Hindlimb muscle (tissue), 1 donor: ENCODE measurements around the gene PAQR4. TPM values are rescaled to one million over a fixed set of nuclear protein-coding genes. Genes with fewer than 3 reads are reported as not detected.

Experiments used
- DNase-seq: peaks from one replicate; pipeline ENCODE4 v3.0.0-alpha.2; 2013
- polyA plus RNA-seq: library from polyadenylated mRNA; unstranded; fragments of 120-200 nt; gene quantifications from one replicate; pipeline ENCODE4 v1.2.1, GENCODE V29; 2013; ENCODE audit not compliant: insufficient read length

PAQR4 gene
- polyA plus RNA-seq, 1 donor = 7.0 TPM

DNA sequence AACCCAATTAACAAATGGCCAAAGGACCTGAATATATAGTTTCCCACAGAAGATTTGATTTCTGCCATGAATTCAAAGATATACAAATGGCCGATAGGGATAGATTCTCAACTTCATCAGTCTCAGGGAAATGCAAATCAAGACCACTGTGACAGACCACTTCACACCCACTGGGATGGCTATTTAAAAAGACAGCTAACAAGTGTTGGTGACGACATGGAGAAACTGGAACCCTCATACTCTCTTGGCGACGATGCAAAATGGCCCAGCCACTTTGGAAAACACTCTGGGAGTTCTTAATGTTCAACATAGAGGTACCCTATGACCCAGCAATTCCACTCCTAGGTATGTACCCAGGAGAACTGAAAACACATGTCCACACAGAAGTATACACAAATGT is 22.5 kb upstream of the PAQR4 start:
- DNase-seq = no peak

GRCh38 chr16:2948807-2949704 is 20.1 kb upstream of the PAQR4 start:
- DNase-seq = no peak

DNA sequence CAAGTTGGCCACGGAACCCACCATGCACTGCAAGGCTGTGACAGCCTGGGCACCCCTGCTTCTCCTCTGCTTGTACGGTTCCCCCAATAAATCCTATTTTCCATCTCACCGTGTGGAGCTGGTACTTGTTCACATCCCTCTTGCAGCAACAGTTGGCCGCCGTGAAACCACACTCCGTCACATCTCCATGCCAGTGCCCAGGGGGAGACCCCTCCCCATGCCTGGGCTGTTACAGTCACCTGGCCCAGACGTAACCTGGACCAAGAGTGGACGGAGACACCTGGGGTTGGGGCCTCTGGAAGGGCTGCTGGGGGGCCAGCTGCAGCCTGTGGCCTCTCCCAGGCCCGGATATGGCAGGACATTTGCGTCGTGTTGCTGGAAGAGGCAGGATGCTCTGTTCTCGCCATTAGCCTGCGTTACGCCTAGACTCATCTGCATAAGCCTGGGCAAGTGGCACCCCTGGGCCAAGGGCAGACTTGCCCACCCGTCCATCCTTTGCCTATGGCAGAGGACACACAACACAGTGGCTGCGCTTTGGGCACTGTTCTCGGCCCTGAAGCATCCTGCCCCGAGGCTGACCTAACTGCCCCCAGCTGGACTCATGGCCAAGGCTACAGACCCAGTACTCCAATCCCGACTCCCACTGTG is 19.3 kb upstream of the PAQR4 start:
- no peak for DNase-seq

DNA sequence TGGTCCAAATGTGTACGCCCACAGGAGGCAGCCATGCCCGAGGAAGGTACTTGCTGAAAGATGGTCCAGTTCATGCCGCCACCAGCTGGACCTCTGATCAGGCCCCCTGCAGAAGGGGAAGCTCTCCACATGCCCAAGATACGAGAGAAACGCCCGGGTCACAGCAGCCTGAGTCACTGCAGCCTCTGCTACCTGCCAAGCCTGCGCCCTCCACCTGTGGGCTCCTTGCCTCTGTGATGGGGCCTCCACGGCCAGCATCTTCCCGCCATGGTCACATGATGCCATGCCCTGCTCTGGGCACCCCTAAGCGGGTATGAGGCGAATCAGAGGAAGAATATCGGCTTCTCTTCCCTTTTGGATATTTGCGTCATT is 18.8 kb upstream of the PAQR4 start:
- no peak for DNase-seq

- no peak for DNase-seq
Measured at GRCh38 chr16:2950773-2951172, 18.4 kb upstream of the PAQR4 start.

- DNase-seq = no peak
Measured at GRCh38 chr16:2952679-2953078, 16.5 kb upstream of the PAQR4 start.

DNA sequence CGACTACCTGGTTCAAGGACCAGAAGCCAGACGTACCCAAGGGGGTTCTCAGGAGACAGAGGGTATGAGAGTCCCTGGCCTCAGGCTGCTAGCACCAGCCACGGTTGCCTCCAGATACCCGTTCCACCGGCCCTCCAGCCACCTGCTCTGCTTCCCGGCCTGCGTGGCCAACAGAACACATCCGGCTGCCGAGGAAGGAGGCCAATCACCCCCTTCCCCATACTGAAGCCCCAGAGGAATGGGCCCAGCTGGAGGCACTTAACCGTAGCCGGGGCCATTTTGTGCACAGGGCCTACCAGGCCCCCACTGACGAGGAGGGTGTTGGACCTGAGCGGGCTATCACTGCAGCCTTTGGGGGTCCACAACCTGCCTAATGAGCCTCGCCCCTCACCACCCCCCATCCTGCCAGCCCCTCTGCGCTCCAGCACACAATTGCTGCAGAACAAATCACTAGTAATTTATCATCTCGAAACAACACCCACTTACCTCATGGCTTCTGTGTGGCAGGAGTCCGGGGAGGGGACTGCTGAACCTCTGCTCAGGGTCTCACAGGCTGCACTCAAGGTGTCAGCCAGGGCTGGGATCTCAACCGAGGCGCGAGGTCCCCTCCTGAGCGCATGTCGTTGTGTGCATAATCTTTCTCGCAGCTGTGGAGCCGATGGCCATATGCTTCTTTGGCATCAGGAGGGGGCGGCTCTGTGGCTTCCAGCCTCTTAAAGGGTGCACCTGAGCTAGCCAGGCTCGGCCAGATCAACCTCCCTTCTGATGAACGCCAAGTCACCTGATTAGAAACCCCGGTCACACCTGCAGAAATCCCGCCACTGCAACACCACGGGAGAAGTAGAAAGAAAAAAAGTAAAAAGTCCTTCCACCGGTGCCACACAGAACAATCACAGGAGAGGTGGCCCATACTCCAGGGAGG is 15.2 kb upstream of the PAQR4 start:
- no peak for DNase-seq

DNA sequence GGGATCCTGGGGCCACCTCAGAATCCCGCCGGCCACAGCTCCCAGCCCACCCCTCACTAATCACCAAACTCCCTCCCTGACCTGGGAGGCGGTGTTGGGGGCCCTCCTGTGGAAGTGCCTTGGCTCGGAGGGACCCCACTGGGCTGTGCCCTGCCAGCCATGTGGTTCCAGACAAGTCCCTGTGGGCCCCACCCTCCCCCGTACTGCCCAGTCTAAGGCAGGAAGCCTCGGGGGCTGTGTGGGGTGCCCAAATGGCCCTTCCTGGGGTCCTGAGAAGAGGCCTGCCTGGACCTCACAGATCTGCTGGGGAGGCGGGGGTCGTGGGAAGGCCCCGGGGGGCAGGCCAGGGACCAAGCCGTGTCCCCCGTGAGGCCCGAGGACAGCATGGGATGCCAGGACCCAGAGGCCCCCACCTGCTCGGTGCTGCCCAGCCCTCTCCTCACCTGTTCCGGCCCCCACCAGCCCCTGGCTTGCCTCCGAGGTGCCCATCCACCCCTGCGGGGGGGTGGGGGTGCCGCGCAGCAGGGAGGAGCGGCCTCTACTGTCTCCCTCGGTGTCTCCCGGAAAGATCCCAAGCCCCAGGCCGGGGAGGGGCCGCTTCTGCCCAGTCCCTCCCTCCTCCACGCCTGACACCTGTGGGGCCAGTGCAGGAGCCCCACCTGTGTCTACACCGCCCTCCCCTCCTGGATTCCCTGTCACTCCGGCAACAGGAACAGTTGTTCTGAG is 14.3 kb upstream of the PAQR4 start:
- DNase-seq = no peak

DNA sequence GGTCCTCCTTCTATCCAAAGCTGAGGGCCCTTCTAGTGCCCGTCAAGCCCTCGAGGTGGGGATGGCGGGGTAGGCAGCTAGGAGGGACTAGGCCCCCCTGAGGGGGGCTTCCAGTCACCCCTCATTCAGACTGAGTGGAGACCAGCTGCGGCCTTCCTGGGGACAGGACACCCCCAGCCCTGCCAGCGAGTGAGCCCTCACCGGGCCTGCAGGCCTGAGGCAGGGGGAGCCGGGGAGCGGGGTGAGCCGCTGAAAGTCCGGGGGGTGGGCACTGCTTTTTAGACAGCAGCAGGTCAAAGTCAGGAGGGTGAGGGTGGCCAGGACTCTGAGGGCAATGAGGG is 13.7 kb upstream of the PAQR4 start:
- DNase-seq = no peak

GRCh38 chr16:2955779-2956578 is 13.2 kb upstream of the PAQR4 start:
- no peak for DNase-seq

DNA sequence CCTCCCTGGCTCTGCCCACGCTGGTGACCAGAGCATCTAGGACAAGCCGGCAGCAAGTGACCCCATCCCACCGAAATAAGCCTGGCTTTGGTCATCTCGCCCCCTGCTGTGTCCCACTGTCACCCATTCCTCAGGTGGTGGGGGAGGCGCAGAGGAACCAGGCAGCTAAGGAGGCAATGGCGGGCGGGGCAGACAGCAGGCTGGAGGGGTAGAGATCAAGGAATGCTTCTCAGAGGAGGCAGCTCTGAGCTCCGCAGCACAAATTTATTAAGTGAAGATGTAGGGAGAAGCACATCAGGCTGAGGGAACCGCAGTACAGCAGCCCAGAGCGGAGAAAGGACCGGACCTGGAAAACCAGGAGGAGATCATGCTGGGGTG is 12.6 kb upstream of the PAQR4 start:
- no peak for DNase-seq

DNA sequence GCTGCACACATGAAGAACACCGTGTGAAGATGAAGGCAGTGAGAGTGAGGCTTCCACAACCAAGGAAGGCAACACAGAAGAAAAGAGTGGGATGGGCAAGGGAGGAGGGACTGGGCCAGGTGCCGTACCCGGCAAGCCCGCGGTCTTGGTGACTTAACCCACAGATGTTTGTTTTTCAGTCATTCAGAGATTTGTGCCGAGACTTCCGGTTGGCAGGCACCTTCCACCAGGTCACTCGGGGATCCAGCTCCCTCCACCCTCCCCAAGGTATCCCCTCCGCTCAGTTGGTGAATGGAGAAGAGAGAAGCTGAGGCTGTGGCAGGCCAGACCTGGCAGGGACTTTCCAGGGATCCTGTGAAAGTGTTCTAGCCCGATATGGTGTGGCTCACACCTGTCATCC is 9.9 kb upstream of the PAQR4 start:
- no peak for DNase-seq

GRCh38 chr16:2960183-2961010 is 8.8 kb upstream of the PAQR4 start:
- no peak for DNase-seq

DNA sequence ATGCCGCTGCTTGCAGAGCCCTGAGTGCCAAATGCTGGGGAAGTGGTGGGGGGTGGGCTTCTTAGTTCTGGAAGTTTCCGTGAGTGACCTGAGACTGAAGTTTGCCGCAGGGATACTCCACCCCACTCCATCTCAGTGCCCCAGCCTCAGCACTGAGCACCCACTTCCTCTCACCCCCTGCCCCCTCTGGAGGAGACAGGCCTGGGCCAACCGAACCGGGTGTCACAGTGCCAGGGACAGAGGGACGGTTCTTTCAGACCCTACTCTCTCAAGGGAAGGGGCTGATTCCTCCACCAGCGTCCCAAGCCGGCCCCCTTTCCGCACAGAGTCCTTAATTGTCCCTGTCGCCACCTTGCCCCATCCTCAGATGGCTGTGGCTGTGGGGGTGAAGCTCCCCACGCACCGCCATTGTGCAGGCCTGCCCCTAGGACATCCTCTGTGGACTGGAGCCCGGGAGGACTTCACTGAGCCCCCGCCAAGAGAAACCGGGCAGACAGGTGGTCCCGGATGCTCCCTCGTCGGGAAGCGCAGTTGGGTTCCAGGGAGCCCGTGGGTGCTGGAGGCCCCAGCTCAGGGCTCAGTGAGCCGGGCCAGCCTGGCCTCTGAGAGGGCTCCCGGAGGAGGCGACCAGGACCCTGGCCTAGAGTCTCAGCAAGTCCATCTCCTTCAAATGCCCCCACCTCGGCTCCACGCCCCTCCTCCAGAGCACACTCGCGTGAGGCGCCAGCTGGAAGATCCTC is 6.6 kb upstream of the PAQR4 start:
- DNase-seq = no peak

- no peak for DNase-seq
Measured at GRCh38 chr16:2963074-2963722, 6.0 kb upstream of the PAQR4 start.

DNA sequence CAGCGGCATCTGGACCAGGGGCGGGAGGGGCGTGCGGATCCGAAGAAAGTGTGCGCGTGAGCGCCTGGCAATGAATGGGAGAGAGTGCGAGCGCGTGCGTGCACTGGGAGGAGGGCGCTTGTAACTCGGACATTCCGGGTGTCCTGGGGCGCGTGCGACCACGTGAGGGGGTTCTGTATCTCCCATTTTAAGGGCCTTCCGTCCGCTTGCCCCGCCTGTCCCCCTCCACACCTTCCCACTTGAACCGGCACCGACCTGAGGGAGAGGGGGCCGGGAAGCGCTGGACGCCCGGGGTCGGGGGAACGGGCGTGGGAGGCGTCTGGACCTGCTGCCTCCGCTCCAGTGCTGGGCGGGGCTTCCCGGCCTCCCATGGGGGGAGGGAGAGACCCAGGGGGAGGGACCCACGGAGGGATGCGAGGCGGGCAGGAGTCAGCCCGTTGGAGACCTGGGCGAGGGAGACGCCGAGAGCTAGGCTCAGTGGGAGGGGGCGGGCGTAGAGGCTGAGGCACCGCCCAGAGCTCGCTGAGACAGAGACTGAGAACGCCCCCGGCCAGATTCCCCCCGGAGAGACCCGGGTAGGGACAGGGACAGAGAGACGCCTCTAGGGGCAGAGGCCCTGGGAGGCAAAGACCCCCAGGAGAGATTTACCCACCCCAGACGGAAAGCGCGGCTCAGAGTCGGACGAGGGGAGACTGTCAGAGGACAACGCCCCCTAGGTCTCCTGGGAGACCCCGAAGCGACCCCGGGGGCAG is 5.2 kb upstream of the PAQR4 start, which contains the start of gene KREMEN2:
TSS of gene KREMEN2 (plus strand) at position 553 of the 752 bp plus-strand sequence. CDS start 246 bp downstream, outside the sequence.
- no peak for DNase-seq

DNA sequence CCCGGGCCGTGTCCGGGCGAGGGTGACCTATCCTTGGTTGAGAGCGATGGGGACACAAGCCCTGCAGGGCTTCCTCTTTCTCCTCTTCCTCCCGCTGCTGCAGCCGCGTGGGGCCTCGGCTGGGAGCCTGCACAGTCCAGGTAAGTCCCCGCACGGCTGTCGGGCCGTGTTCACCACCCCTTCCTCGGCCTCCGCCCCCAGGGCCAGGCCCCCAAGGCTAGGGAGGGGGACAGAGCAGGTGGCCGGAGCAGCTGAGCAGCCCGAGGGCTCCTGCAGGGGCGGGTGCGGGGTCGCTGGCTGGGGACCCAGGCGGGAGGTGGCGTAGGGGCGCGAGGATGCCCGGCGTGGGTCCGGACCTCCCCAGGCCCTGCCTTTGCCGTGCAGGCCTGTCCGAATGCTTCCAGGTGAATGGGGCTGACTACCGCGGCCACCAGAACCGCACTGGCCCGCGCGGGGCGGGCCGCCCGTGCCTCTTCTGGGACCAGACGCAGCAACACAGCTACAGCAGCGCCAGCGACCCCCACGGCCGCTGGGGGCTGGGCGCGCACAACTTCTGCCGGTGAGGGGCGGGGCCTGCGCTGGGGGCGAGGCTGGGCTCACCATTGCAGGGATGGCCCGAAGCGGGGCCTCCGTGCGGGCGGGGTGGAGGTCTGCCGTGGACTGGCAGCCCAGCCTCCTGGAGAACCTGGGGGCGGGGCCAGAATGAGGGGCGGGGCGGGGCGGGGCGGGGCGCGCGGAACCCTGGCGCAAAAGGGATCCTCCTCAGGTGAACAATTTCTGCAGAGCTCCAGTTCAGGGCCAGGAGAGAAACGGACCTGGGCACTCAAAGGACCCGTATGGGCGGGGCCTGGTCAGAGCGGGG is 4.4 kb upstream of the PAQR4 start:
- DNase-seq = no peak
